AG10803 (cell line): Measurements from ENCODE around the gene ARL14EPL.

Experiments used
- DNase-seq: peaks from one replicate; pipeline ENCODE4 v3.0.0; 2010; ENCODE audit warnings: low read depth
- H3K4me3 ChIP-seq: 2 replicates; pipeline ENCODE4 v1.5.1; 2011; ENCODE audit warnings: mild to moderate bottlenecking, low read length, control low read depth
- CTCF ChIP-seq: conservative IDR thresholded peaks from 2 replicates; pipeline ENCODE4 v1.5.1; 2011; ENCODE audit warnings: mild to moderate bottlenecking, low read length, control low read depth, inconsistent platforms

ARL14EPL gene

DNA sequence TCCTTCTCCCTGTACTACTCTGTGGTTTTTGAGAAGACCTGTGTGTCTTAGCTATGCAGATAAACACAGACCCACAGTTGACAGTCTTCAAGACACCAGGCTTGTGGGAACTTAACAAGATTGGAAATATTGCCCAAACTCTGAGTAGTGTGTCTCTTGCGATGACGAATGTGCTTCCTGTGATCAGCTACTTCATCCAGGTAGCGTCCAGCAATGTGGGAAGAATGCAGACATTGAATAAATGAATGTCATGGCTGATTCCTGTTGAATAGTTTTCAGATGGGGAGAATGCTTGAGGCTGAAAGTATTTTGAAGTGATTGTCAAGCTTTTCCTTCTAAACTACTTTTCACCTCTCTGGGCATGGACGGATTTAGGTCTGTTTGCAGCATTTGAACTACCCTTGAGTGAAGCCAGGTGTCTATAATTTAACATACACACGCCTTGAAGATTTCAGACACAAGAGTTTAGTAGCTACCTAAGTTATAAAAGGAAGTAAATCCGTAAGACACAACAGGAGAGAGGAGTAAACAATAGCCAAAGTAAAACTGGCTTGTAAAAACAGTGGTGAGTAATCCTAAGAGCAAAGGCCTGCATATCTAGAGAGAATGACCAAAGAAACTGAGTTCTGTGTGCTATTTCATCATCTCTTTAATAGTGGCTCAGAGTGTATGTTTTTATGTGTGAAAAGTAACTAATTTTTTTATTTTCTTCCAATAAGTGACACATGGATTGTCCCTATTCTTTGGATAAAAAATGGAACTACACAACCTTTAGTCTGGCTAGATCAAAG is 30.0 kb upstream of the ARL14EPL start:
- no peak for TF ChIP-seq CTCF
- no peak overlapping the region for H3K4me3 ChIP-seq

DNA sequence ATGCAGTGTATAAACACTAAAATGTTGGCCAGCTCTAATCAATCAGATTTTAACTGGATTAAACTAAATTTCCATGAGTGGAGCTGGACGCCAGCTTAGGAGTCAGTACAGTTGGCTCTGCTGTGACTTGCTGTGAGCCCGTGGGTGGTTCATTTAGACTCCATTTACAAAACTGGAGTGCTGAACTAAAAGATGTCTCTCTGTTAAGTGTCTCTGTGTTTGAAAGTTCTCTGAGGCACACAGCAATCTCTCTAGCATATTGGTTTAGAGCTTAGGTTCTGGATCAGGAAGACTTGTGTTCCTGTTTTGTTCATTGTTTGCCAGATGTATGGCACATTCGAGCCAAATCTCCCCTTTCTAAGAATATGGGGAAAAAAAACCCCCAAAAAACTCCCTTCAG is 28.0 kb upstream of the ARL14EPL start:
- H3K4me3 ChIP-seq: no peak overlapping the region
- no peak for TF ChIP-seq CTCF
- no peak for DNase-seq

More for the DNA sequence above, 30.0 kb upstream of the ARL14EPL start:
- no peak for DNase-seq

- TF ChIP-seq CTCF: no peak
- DNase-seq: peak; percentile 54
- no peak overlapping the region for H3K4me3 ChIP-seq
These were observed 22.5 kb upstream of the ARL14EPL start for GRCh38 chr5:116009806-116010205.

GRCh38 chr5:116011046-116011445 is 21.2 kb upstream of the ARL14EPL start:
- DNase-seq: peak; percentile 33
- H3K4me3 ChIP-seq: no peak overlapping the region
- no peak for TF ChIP-seq CTCF

GRCh38 chr5:116013207-116013785 is 19.0 kb upstream of the ARL14EPL start:
- no peak overlapping the region for H3K4me3 ChIP-seq
- TF ChIP-seq CTCF: no peak
- peak; percentile 10 for DNase-seq

DNA sequence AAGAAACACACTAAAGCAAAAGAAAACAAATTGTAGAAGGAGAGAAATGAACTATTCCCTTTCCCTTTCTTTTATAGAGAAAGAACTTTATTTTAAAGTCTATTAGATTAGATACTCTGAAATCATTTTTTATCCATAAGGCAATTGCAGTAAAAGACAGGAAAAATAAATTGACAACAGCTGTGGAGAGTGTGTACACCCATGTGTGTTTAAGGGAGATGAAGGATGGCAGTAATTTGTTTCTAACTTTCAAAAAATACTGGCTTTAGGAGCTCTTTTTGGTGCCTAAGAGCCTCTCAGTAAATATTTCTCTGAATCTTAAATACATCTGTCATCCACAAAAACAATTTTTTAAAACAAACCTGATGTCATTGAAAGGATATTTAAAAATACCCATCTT is 18.3 kb upstream of the ARL14EPL start:
- DNase-seq: no peak
- no peak overlapping the region for H3K4me3 ChIP-seq
- TF ChIP-seq CTCF: no peak

DNA sequence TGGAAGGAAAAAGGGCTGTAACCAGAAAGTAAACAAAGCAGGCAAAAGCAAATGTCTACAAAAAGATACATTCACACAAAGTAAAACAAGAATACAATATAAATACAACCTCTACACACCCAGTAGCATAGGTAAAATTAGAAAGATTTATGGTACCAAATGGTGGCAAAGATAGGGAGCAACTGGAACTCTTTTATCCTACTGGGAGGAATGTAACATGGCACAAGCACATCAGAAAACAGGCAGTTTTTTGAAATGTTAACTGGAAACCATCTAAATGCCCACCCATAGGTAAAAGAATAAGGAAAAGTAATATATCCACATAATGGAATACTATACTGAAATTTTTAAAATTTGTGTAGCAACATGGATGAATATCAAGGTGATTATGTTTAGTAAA is 8.7 kb upstream of the ARL14EPL start:
- no peak overlapping the region for H3K4me3 ChIP-seq
- TF ChIP-seq CTCF: peak; percentile 35; the same call in 1 of the 2 replicates
- DNase-seq: no peak
